ENCODE measurements around the gene RAD51B.

DNA sequence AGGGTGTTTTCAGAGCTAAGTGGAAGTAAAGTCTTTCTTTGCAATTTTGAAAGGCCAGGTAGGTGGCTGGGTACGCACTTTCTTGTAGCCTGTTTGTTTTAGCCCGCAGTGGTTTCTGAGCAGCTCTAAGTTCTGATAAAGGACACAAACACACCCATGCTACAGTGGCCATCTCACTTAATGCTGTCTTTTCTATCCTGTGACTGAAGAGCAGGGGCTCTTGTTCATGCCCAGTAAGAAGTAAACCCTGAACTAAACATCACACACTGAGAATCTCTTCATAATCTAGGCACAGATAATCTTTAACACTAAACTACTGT lies 427.2 kb downstream of the RAD51B start:
- TF ChIP-seq NR2C2 (CRISPR knock-in tag; IDR thresholded peaks at IDR 0.05) (no peak), NR2C2 (tag; IDR thresholded peaks at IDR 0.05) (no peak), HEY1 (CRISPR knock-in tag; IDR thresholded peaks at IDR 0.05; ENCODE audit: borderline replicate concordance) (no peak), REST (IDR thresholded peaks at IDR 0.05; ENCODE audit: borderline replicate concordance) (no peak), REST (CRISPR knock-in tag; IDR thresholded peaks at IDR 0.05; ENCODE audit: low read depth) (no peak), MXI1 (IDR thresholded peaks at IDR 0.05; ENCODE audit: low read depth, low read length) (no peak), CEBPB (tag; IDR thresholded peaks at IDR 0.05) (no peak), SUPT5H (IDR thresholded peaks at IDR 0.05) (no peak), GABPB1 (CRISPR knock-in tag; IDR thresholded peaks at IDR 0.05) (no peak), ATF1 (CRISPR knock-in tag; IDR thresholded peaks at IDR 0.05) (no peak), ATF1 (tag; IDR thresholded peaks at IDR 0.05) (no peak)
- TF ChIP-seq, protein P1, sequence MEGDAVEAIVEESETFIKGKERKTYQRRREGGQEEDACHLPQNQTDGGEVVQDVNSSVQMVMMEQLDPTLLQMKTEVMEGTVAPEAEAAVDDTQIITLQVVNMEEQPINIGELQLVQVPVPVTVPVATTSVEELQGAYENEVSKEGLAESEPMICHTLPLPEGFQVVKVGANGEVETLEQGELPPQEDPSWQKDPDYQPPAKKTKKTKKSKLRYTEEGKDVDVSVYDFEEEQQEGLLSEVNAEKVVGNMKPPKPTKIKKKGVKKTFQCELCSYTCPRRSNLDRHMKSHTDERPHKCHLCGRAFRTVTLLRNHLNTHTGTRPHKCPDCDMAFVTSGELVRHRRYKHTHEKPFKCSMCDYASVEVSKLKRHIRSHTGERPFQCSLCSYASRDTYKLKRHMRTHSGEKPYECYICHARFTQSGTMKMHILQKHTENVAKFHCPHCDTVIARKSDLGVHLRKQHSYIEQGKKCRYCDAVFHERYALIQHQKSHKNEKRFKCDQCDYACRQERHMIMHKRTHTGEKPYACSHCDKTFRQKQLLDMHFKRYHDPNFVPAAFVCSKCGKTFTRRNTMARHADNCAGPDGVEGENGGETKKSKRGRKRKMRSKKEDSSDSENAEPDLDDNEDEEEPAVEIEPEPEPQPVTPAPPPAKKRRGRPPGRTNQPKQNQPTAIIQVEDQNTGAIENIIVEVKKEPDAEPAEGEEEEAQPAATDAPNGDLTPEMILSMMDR (IDR thresholded peaks at IDR 0.05 in 2 of 3, conservative IDR thresholded peaks at IDR 0.05 in 1 of 3; ENCODE audit: insufficient read depth in 2 of 3, low read depth in 1 of 3, low read length in 3 of 3): no peak
- TF ChIP-seq, protein P2, sequence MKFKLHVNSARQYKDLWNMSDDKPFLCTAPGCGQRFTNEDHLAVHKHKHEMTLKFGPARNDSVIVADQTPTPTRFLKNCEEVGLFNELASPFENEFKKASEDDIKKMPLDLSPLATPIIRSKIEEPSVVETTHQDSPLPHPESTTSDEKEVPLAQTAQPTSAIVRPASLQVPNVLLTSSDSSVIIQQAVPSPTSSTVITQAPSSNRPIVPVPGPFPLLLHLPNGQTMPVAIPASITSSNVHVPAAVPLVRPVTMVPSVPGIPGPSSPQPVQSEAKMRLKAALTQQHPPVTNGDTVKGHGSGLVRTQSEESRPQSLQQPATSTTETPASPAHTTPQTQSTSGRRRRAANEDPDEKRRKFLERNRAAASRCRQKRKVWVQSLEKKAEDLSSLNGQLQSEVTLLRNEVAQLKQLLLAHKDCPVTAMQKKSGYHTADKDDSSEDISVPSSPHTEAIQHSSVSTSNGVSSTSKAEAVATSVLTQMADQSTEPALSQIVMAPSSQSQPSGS (CRISPR knock-in tag; IDR thresholded peaks at IDR 0.05): no peak

Data from K562 (cell line).